RWPE2 (cell line): ENCODE measurements around the gene ERBB4.
A peak's percentile ranks its signal among the peaks of the same experiment; 100 is the strongest.

Source experiments
- ATAC-seq: fragments of 200-7000 bp; cut with Tn5 transposase; 3 replicates; pipeline ENCODE4 v1.9.1; 2021; ENCODE audit warnings: low read depth
- DNase-seq: peaks from one replicate; pipeline ENCODE4 v3.0.0-alpha.2; 2020; ENCODE audit warnings: low spot score
- H3K27ac ChIP-seq: fragments of 450-650 bp; 2 replicates; pipeline ENCODE4 v1.5.1; 2017; ENCODE audit warnings: mild to moderate bottlenecking; ENCODE audit not compliant: poor library complexity, severe bottlenecking
- H3K27me3 ChIP-seq: fragments of 250-450 bp; sonication (Bioruptor Pico); 2 replicates; pipeline ENCODE4 v1.5.1; 2021; ENCODE audit warnings: mild to moderate bottlenecking, moderate library complexity; ENCODE audit not compliant: insufficient read depth, poor library complexity, severe bottlenecking
- H3K36me3 ChIP-seq: fragments of 250-450 bp; sonication (Bioruptor Pico); 2 replicates; pipeline ENCODE4 v1.5.1; 2020; ENCODE audit warnings: low read depth, mild to moderate bottlenecking, moderate library complexity
- H3K4me1 ChIP-seq: fragments of 250-450 bp; sonication (Bioruptor Pico); 2 replicates; pipeline ENCODE4 v1.5.1; 2021; ENCODE audit warnings: mild to moderate bottlenecking, moderate library complexity; ENCODE audit not compliant: insufficient read depth, poor library complexity, severe bottlenecking
- H3K4me3 ChIP-seq: fragments of 250-450 bp; sonication (Bioruptor Pico); 2 replicates; pipeline ENCODE4 v1.5.1; 2021; ENCODE audit warnings: mild to moderate bottlenecking, moderate library complexity; ENCODE audit not compliant: severe bottlenecking
- H3K9me3 ChIP-seq: fragments of 250-450 bp; sonication (Bioruptor Pico); 2 replicates; pipeline ENCODE4 v1.5.1; 2021; ENCODE audit warnings: mild to moderate bottlenecking, moderate library complexity; ENCODE audit not compliant: severe bottlenecking
- CTCF ChIP-seq: fragments of 450-650 bp; IDR thresholded peaks from one replicate; pipeline ENCODE4 v1.5.1; 2017; ENCODE audit warnings: mild to moderate bottlenecking, moderate library complexity; ENCODE audit not compliant: poor library complexity, severe bottlenecking

Gene ERBB4

GRCh38 chr2:211867845-211868451 lies 670.7 kb downstream of the ERBB4 start:
- TF ChIP-seq CTCF, result no peak
- peaks cover 10% of the 10 kb centered on the region for H3K4me1 ChIP-seq
- no peaks in the 10 kb centered on the region for H3K9me3 ChIP-seq
- H3K27me3 ChIP-seq, result no peaks in the 10 kb centered on the region
- ATAC-seq, result peak; percentile 90
- H3K4me3 ChIP-seq, result no peak overlapping the region
- no peak overlapping the region for H3K27ac ChIP-seq
- no peaks in the 10 kb centered on the region for H3K36me3 ChIP-seq
- no peak for DNase-seq

- Histone ChIP-seq H3K9me3 (no peaks in the 10 kb centered on the region), H3K4me1 (peaks cover 10% of the 10 kb centered on the region), H3K27ac (no peak overlapping the region), H3K4me3 (no peak overlapping the region), H3K36me3 (no peaks in the 10 kb centered on the region), H3K27me3 (no peaks in the 10 kb centered on the region)
- no peak for DNase-seq
- ATAC-seq, result no peak
- no peak for TF ChIP-seq CTCF
These were observed 674.3 kb downstream of the ERBB4 start for GRCh38 chr2:211864328-211864727.

DNA sequence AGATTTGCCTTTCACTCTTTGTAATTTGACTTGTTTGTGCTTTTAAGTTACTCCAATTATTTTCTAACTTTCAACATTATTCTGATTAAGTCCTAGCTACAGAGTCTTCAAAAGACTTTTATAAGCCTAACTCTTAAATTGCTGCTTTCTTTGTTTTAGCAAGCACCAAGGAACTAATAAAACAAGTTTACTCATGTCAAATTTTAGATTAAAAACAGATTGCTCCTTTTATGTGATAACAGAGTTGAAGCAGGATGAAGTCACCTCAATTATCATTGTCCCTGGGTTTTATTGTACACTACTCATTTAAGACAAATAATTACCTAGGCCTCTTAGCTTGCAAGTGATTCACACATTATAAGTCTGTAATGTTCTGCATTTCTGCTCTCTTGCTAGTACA lies 678.4 kb downstream of the ERBB4 start:
- DNase-seq (no peak), ATAC-seq (no peak)

GRCh38 chr2:211854832-211855231 lies 683.8 kb downstream of the ERBB4 start:
- Histone ChIP-seq H3K4me3 (no peak overlapping the region), H3K36me3 (no peaks in the 10 kb centered on the region), H3K27me3 (no peaks in the 10 kb centered on the region), H3K9me3 (no peaks in the 10 kb centered on the region), H3K4me1 (no peaks in the 10 kb centered on the region), H3K27ac (no peak overlapping the region)
- no peak for TF ChIP-seq CTCF
- no peak for ATAC-seq
- DNase-seq, result no peak

More for the DNA sequence above, 678.4 kb downstream of the ERBB4 start:
- no peak for TF ChIP-seq CTCF
- Histone ChIP-seq H3K9me3 (no peaks in the 10 kb centered on the region), H3K27ac (no peak overlapping the region), H3K27me3 (no peaks in the 10 kb centered on the region), H3K4me3 (no peak overlapping the region), H3K4me1 (no peaks in the 10 kb centered on the region), H3K36me3 (no peaks in the 10 kb centered on the region)

DNA sequence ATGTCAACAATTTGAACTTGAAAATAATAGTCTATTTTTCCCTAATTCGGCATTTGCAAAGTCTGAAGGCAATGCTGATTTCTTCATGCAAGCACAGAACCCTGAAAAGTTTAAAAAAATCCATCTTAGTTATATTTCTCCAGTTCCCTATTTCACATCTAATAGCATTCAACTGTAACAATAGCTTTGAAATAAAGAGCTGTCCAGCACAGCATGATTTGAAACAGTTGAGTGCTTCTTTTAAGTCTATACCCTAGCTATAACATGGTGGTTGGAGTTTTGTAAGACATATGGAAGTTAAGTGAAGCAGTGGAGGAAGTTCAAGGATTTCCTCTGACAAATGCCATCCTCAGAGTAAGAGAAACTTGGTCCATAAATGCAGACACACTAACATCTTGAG lies 691.9 kb downstream of the ERBB4 start:
- H3K27ac ChIP-seq, result no peak overlapping the region
- ATAC-seq, result no peak

More for the DNA sequence above, 691.9 kb downstream of the ERBB4 start:
- no peak overlapping the region for H3K4me3 ChIP-seq
- TF ChIP-seq CTCF, result no peak
- H3K4me1 ChIP-seq, result no peaks in the 10 kb centered on the region
- DNase-seq, result no peak
- no peaks in the 10 kb centered on the region for H3K27me3 ChIP-seq
- H3K36me3 ChIP-seq, result no peaks in the 10 kb centered on the region
- H3K9me3 ChIP-seq, result no peaks in the 10 kb centered on the region
